WTC11 (cell line): ENCODE measurements around the gene SENP7. TPM values are rescaled to one million over a fixed set of nuclear protein-coding genes. Genes with fewer than 3 reads are reported as not detected.

Experiments
- AFF4 ChIP-seq: sonication (generic); formaldehyde crosslinking; IDR thresholded peaks from 2 replicates; pipeline ENCODE4 v1.8.1; 2023; ENCODE audit warnings: mild to moderate bottlenecking, missing genetic modification reagents, borderline replicate concordance
- ATF1 ChIP-seq: sonication (generic); formaldehyde crosslinking; IDR thresholded peaks from 2 replicates; pipeline ENCODE4 v1.8.1; 2023; ENCODE audit warnings: mild to moderate bottlenecking, moderate library complexity, missing genetic modification reagents
- ATF2 ChIP-seq: sonication (generic); formaldehyde crosslinking; IDR thresholded peaks from 2 replicates; pipeline ENCODE4 v1.8.1; 2022; ENCODE audit warnings: low read depth, missing genetic modification reagents, borderline replicate concordance
- CBFB ChIP-seq: sonication (generic); formaldehyde crosslinking; IDR thresholded peaks from 2 replicates; pipeline ENCODE4 v1.8.1; 2022; ENCODE audit warnings: mild to moderate bottlenecking, low read depth, missing genetic modification reagents
- CREM ChIP-seq: sonication (generic); formaldehyde crosslinking; IDR thresholded peaks from 2 replicates; pipeline ENCODE4 v1.8.1; 2022; ENCODE audit warnings: mild to moderate bottlenecking, missing genetic modification reagents, moderate library complexity
- FOXK1 ChIP-seq: sonication (generic); formaldehyde crosslinking; IDR thresholded peaks from 2 replicates; pipeline ENCODE4 v1.8.0; 2022; ENCODE audit warnings: mild to moderate bottlenecking, moderate library complexity, missing genetic modification reagents
- FOXP4 ChIP-seq: sonication (generic); formaldehyde crosslinking; IDR thresholded peaks from 2 replicates; pipeline ENCODE4 v1.8.0; 2022; ENCODE audit warnings: mild to moderate bottlenecking, missing genetic modification reagents
- JUN ChIP-seq: sonication (generic); formaldehyde crosslinking; IDR thresholded peaks from 2 replicates; pipeline ENCODE4 v1.8.0; 2023; ENCODE audit warnings: mild to moderate bottlenecking, missing genetic modification reagents
- MAX ChIP-seq: sonication (generic); formaldehyde crosslinking; IDR thresholded peaks from 2 replicates; pipeline ENCODE4 v1.8.0; 2022; ENCODE audit warnings: mild to moderate bottlenecking, missing genetic modification reagents
- NFATC4 ChIP-seq: fragments of 250-450 bp; sonication (Bioruptor Pico); IDR thresholded peaks from 2 replicates; pipeline ENCODE4 v1.9.0; 2021; ENCODE audit warnings: mild to moderate bottlenecking
- NR3C1 ChIP-seq: sonication (generic); formaldehyde crosslinking; conservative IDR thresholded peaks from 2 replicates; pipeline ENCODE4 v1.8.1; 2023; ENCODE audit warnings: low read depth, mild to moderate bottlenecking, missing genetic modification reagents
- PREB ChIP-seq: sonication (generic); formaldehyde crosslinking; IDR thresholded peaks from 2 replicates; pipeline ENCODE4 v1.8.1; 2022; ENCODE audit warnings: mild to moderate bottlenecking, missing genetic modification reagents, moderate library complexity, borderline replicate concordance
- RELA ChIP-seq: sonication (generic); formaldehyde crosslinking; IDR thresholded peaks from 2 replicates; pipeline ENCODE4 v1.8.1; 2022; ENCODE audit warnings: missing genetic modification reagents, mild to moderate bottlenecking, borderline replicate concordance
- SP1 ChIP-seq: sonication (generic); formaldehyde crosslinking; conservative IDR thresholded peaks from 2 replicates; pipeline ENCODE4 v1.8.1; 2022; ENCODE audit warnings: missing genetic modification reagents
- TP53 ChIP-seq: sonication (generic); formaldehyde crosslinking; IDR thresholded peaks from 2 replicates; pipeline ENCODE4 v1.8.1; 2023; ENCODE audit warnings: mild to moderate bottlenecking, missing genetic modification reagents
- USF1 ChIP-seq: sonication (generic); formaldehyde crosslinking; IDR thresholded peaks from 2 replicates; pipeline ENCODE4 v1.8.0; 2022; ENCODE audit warnings: mild to moderate bottlenecking, missing genetic modification reagents
- USF2 ChIP-seq: sonication (generic); formaldehyde crosslinking; IDR thresholded peaks from 2 replicates; pipeline ENCODE4 v1.8.1; 2023; ENCODE audit warnings: mild to moderate bottlenecking, missing genetic modification reagents, moderate library complexity
- ZMAT4 ChIP-seq: fragments of 250-450 bp; sonication (Bioruptor Pico); IDR thresholded peaks from 2 replicates; pipeline ENCODE4 v1.9.0; 2021; ENCODE audit warnings: mild to moderate bottlenecking
- ZNF219 ChIP-seq: sonication (generic); formaldehyde crosslinking; IDR thresholded peaks from 2 replicates; pipeline ENCODE4 v1.8.0; 2023; ENCODE audit warnings: missing genetic modification reagents, mild to moderate bottlenecking, borderline replicate concordance
- ZNF423 ChIP-seq: fragments of 250-450 bp; sonication (Bioruptor Pico); IDR thresholded peaks from 2 replicates; pipeline ENCODE4 v2.1.2; 2022; ENCODE audit warnings: mild to moderate bottlenecking, moderate library complexity
- ZSCAN18 ChIP-seq: fragments of 250-450 bp; sonication (Bioruptor Pico); IDR thresholded peaks from 2 replicates; pipeline ENCODE4 v2.1.2; 2022; ENCODE audit warnings: mild to moderate bottlenecking, moderate library complexity
- total RNA-seq: library from RNA; stranded (reverse); gene quantifications from 3 replicates; pipeline ENCODE4 v1.2.3, GENCODE V29; 2021

The SENP7 gene
- total RNA-seq, 1 experiment from 2014 or later: 10.5 TPM

GRCh38 chr3:101561630-101562328, 48.8 kb upstream of the SENP7 start, which contains the start of gene TRMT10C (continued):
- TF ChIP-seq USF2 (CRISPR knock-in tag) (peak; percentile 20; the same call in 1 of the 2 replicates), CREM (CRISPR knock-in tag) (peak; percentile 97), FOXP4 (CRISPR knock-in tag) (peak; percentile 64; the same call in 1 of the 2 replicates), MAX (peak; percentile 91), ZMAT4 (CRISPR knock-in tag) (no peak), RELA (CRISPR knock-in tag) (no peak; the same call in 1 of the 2 replicates), USF1 (CRISPR knock-in tag) (no peak), TP53 (CRISPR knock-in tag) (0 out of 2 replicates have a peak, but pooled peaks have one; percentile 48), AFF4 (CRISPR knock-in tag) (no peak), NFATC4 (CRISPR knock-in tag) (no peak), FOXK1 (CRISPR knock-in tag) (peak; percentile 93), CBFB (CRISPR knock-in tag) (0 out of 2 replicates have a peak, but pooled peaks have one; percentile 42), ZNF219 (CRISPR knock-in tag) (no peak), NR3C1 (CRISPR knock-in tag) (no peak), ZSCAN18 (CRISPR knock-in tag) (no peak), ATF2 (CRISPR knock-in tag) (no peak), JUN (CRISPR knock-in tag) (no peak), ZNF423 (CRISPR knock-in tag) (no peak), PREB (CRISPR knock-in tag) (no peak), ATF1 (CRISPR knock-in tag) (peak; percentile 70; the same call in 1 of the 2 replicates), SP1 (peak; percentile 72; the same call in 1 of the 2 replicates)
